MM.1S (cell line): ENCODE measurements around the gene FEM1C.
A peak's percentile ranks its signal among the peaks of the same experiment; 100 is the strongest.

Experiments
- DNase-seq: peaks from one replicate; pipeline ENCODE4 v3.0.0-alpha.2; 2015
- H2AFZ ChIP-seq: fragments of 300-600 bp; sonication (generic); 2 replicates; pipeline ENCODE4 v1.6.0; 2016; ENCODE audit warnings: antibody characterized with exemption, low read length
- H3F3A ChIP-seq: fragments of 300-600 bp; sonication (generic); 2 replicates; pipeline ENCODE4 v1.6.1; 2016; ENCODE audit warnings: mild to moderate bottlenecking, antibody characterized with exemption, low read length, moderate library complexity, mixed read lengths; ENCODE audit not compliant: insufficient read depth
- H3K27ac ChIP-seq: fragments of 300-600 bp; sonication (generic); 2 replicates; pipeline ENCODE4 v1.5.1; 2016; ENCODE audit warnings: mild to moderate bottlenecking, low read length
- H3K27me3 ChIP-seq: fragments of 300-600 bp; sonication (generic); replicated peaks from 2 replicates; pipeline ENCODE4 v1.6.0; 2016; ENCODE audit warnings: low read length; ENCODE audit not compliant: insufficient read depth
- H3K36me3 ChIP-seq: fragments of 300-600 bp; sonication (generic); replicated peaks from 2 replicates; pipeline ENCODE4 v1.6.1; 2016; ENCODE audit warnings: mild to moderate bottlenecking, low read length, mixed read lengths; ENCODE audit not compliant: insufficient read depth
- H3K4me1 ChIP-seq: fragments of 300-600 bp; sonication (generic); 2 replicates; pipeline ENCODE4 v1.6.1; 2016; ENCODE audit warnings: low read length, mixed read lengths
- H3K4me2 ChIP-seq: fragments of 300-600 bp; sonication (generic); 2 replicates; pipeline ENCODE4 v1.6.0; 2016; ENCODE audit warnings: low read depth, low read length
- H3K4me3 ChIP-seq: fragments of 300-600 bp; sonication (generic); 2 replicates; pipeline ENCODE4 v1.5.1; 2016; ENCODE audit warnings: low read length, mixed read lengths
- H3K79me2 ChIP-seq: fragments of 300-600 bp; sonication (generic); 2 replicates; pipeline ENCODE4 v1.6.1; 2016; ENCODE audit warnings: mixed run types, low read length, mixed read lengths
- H3K9ac ChIP-seq: fragments of 300-600 bp; sonication (generic); 2 replicates; pipeline ENCODE4 v1.6.1; 2016; ENCODE audit warnings: low read length, mixed read lengths
- H3K9me2 ChIP-seq: fragments of 300-600 bp; sonication (generic); replicated peaks from 2 replicates; pipeline ENCODE4 v1.6.1; 2016; ENCODE audit warnings: mild to moderate bottlenecking, low read length, mixed read lengths; ENCODE audit not compliant: insufficient read depth
- H3K9me3 ChIP-seq: fragments of 300-600 bp; sonication (generic); replicated peaks from 2 replicates; pipeline ENCODE4 v1.6.1; 2016; ENCODE audit warnings: mild to moderate bottlenecking, low read length, mixed read lengths; ENCODE audit not compliant: insufficient read depth
- H4K20me1 ChIP-seq: fragments of 300-600 bp; sonication (generic); 2 replicates; pipeline ENCODE4 v1.6.1; 2016; ENCODE audit warnings: mild to moderate bottlenecking, low read length, moderate library complexity, mixed read lengths; ENCODE audit not compliant: insufficient read depth
- CTCF ChIP-seq: fragments of 300-600 bp; sonication (generic); IDR thresholded peaks from 2 replicates; pipeline ENCODE4 v1.5.1; 2016; ENCODE audit warnings: antibody characterized with exemption, low read length, mixed read lengths
- EZH2 ChIP-seq: fragments of 300-600 bp; sonication (generic); optimal IDR thresholded peaks from 2 replicates; pipeline ENCODE3; 2017; ENCODE audit warnings: low read depth, mild to moderate bottlenecking, antibody characterized with exemption, low read length, mixed read lengths
- EZH2phosphoT487 ChIP-seq: fragments of 300-600 bp; sonication (generic); IDR thresholded peaks from 2 replicates; pipeline ENCODE4 v1.6.1; 2018; ENCODE audit warnings: antibody characterized with exemption, low read length

Gene FEM1C

GRCh38 chr5:115549154-115549553, 4.6 kb upstream of the FEM1C start:
- no peaks in the 10 kb centered on the region for H4K20me1 ChIP-seq
- H3K9ac ChIP-seq = no peak overlapping the region
- no peaks in the 10 kb centered on the region for H3K9me3 ChIP-seq
- no peak for DNase-seq
- H3K4me3 ChIP-seq = no peak overlapping the region
- no peak overlapping the region for H2AFZ ChIP-seq
- H3F3A ChIP-seq = peaks cover 3% of the 10 kb centered on the region
- H3K27ac ChIP-seq = no peak overlapping the region
- no peaks in the 10 kb centered on the region for H3K27me3 ChIP-seq
- H3K36me3 ChIP-seq = no peaks in the 10 kb centered on the region
- TF ChIP-seq EZH2phosphoT487 = no peak
- 0 out of 2 replicates have a peak, but pooled peaks have one; percentile 5 for TF ChIP-seq CTCF
- no peak overlapping the region for H3K4me2 ChIP-seq
- H3K79me2 ChIP-seq = no peaks in the 10 kb centered on the region
- H3K9me2 ChIP-seq = no peaks in the 10 kb centered on the region
- H3K4me1 ChIP-seq = no peaks in the 10 kb centered on the region

- H3F3A ChIP-seq = peaks cover 8% of the 10 kb centered on the region
- no peak for DNase-seq
- H3K9me2 ChIP-seq = no peaks in the 10 kb centered on the region
- H4K20me1 ChIP-seq = no peaks in the 10 kb centered on the region
- no peak overlapping the region for H3K4me3 ChIP-seq
- no peak overlapping the region for H3K9ac ChIP-seq
- no peak for TF ChIP-seq CTCF
- TF ChIP-seq EZH2phosphoT487 = no peak
- TF ChIP-seq EZH2 = no peak
- H3K79me2 ChIP-seq = peaks cover 3% of the 10 kb centered on the region
- H3K9me3 ChIP-seq = no peaks in the 10 kb centered on the region
- H3K27ac ChIP-seq = no peak overlapping the region
- H3K4me2 ChIP-seq = no peak overlapping the region
- no peaks in the 10 kb centered on the region for H3K4me1 ChIP-seq
- no peaks in the 10 kb centered on the region for H3K27me3 ChIP-seq
- H2AFZ ChIP-seq = no peak overlapping the region
- no peaks in the 10 kb centered on the region for H3K36me3 ChIP-seq
These were observed 4.1 kb upstream of the FEM1C start for GRCh38 chr5:115548683-115549082.

- Histone ChIP-seq H3K9me2 (no peaks in the 10 kb centered on the region), H3K4me2 (peak overlapping the region; percentile 69; the same call in 1 of the 2 replicates), H3K4me3 (peak overlapping the region; percentile 51; the same call in 1 of the 2 replicates), H4K20me1 (peaks cover 27% of the 10 kb centered on the region; the same call in 1 of the 2 replicates), H3K9ac (no peak overlapping the region), H3K9me3 (no peaks in the 10 kb centered on the region), H3K4me1 (0 out of 2 replicates have a peak, but pooled peaks cover 5% of the 10 kb centered on the region), H3K27ac (no peak overlapping the region), H3K79me2 (peaks cover 36% of the 10 kb centered on the region), H2AFZ (peak overlapping the region; percentile 90), H3F3A (peaks cover 12% of the 10 kb centered on the region), H3K27me3 (no peaks in the 10 kb centered on the region), H3K36me3 (0 out of 2 replicates have a peak, but pooled peaks cover 4% of the 10 kb centered on the region)
- no peak for DNase-seq
- TF ChIP-seq CTCF (no peak), EZH2 (no peak), EZH2phosphoT487 (no peak)
These were observed 842 bp upstream of the FEM1C start for GRCh38 chr5:115545351-115545882.
